KG1 (cell line): ENCODE measurements around the gene RBMS3.

Source experiments
- DNase-seq: peaks from one replicate; lab custom pipeline; 2025; lab: John Stamatoyannopoulos, UW

Gene RBMS3

GRCh38 chr3:29745232-29745870 is 464.5 kb downstream of the RBMS3 start:
- DNase-seq = no peak

- no peak for DNase-seq
These were observed 465.4 kb downstream of the RBMS3 start for GRCh38 chr3:29746163-29746760.

- no peak for DNase-seq
These were observed 467.1 kb downstream of the RBMS3 start for GRCh38 chr3:29747991-29748390.

- no peak for DNase-seq
These were observed 470.9 kb downstream of the RBMS3 start for GRCh38 chr3:29751647-29752314.

- DNase-seq = no peak
These were observed 473.5 kb downstream of the RBMS3 start for GRCh38 chr3:29754346-29754745.

GRCh38 chr3:29755416-29755815 is 474.5 kb downstream of the RBMS3 start:
- DNase-seq = no peak

GRCh38 chr3:29757054-29757777 is 476.3 kb downstream of the RBMS3 start:
- no peak for DNase-seq

GRCh38 chr3:29758108-29758433 is 477.2 kb downstream of the RBMS3 start:
- no peak for DNase-seq

GRCh38 chr3:29758434-29759322 is 477.8 kb downstream of the RBMS3 start:
- no peak for DNase-seq

GRCh38 chr3:29759411-29760225 is 478.7 kb downstream of the RBMS3 start:
- DNase-seq = no peak

- DNase-seq = no peak
These were observed 479.4 kb downstream of the RBMS3 start for GRCh38 chr3:29760226-29760685.

GRCh38 chr3:29761517-29761916 is 480.6 kb downstream of the RBMS3 start:
- no peak for DNase-seq

GRCh38 chr3:29763115-29763514 is 482.2 kb downstream of the RBMS3 start:
- no peak for DNase-seq

GRCh38 chr3:29764041-29764440 is 483.2 kb downstream of the RBMS3 start:
- no peak for DNase-seq

GRCh38 chr3:29764603-29765254 is 483.9 kb downstream of the RBMS3 start:
- no peak for DNase-seq

- no peak for DNase-seq
These were observed 490.7 kb downstream of the RBMS3 start for GRCh38 chr3:29771602-29772001.

- DNase-seq = no peak
These were observed 491.6 kb downstream of the RBMS3 start for GRCh38 chr3:29772436-29772835.

GRCh38 chr3:29773481-29773880 is 492.6 kb downstream of the RBMS3 start:
- no peak for DNase-seq

- DNase-seq = no peak
These were observed 494.5 kb downstream of the RBMS3 start for GRCh38 chr3:29775340-29775739.

GRCh38 chr3:29777869-29778268 is 497.0 kb downstream of the RBMS3 start:
- no peak for DNase-seq
